Activated CD8-positive, alpha-beta memory T cell treated with anti-CD3 and anti-CD28 coated beads for 36 hours (primary cell): ENCODE measurements around the gene FGD6. TPM values are rescaled to one million over a fixed set of nuclear protein-coding genes. Genes with fewer than 3 reads are reported as not detected.

ENCODE experiments used
- CTCF ChIA-PET: fragments of 350-600 bp; sonication (Branson Sonifier 250); formaldehyde crosslinking; loops from one replicate; lab custom pipeline; 2021; ENCODE audit warnings: antibody characterized with exemption; lab: Charles Lee
- POLR2A ChIA-PET: fragments of 350-600 bp; sonication (Branson Sonifier 250); formaldehyde crosslinking; loops from one replicate; lab custom pipeline; 2021; ENCODE audit warnings: antibody characterized with exemption; lab: Charles Lee
- total RNA-seq, 2 experiments: library from RNA; stranded (reverse); gene quantifications; one replicate each; pipeline ENCODE4 v1.2.3, GENCODE V29; 2021

FGD6 gene
- total RNA-seq, 2 experiments from 2014 or later: 0.99 to 1.6 TPM

GRCh38 chr12:95191060-95191696 lies 26.1 kb downstream of the FGD6 start:
- ChIA-PET CTCF (no interaction called here), POLR2A (no interaction called here)

GRCh38 chr12:95187865-95188415 lies 29.3 kb downstream of the FGD6 start:
- ChIA-PET POLR2A (interaction anchor here (0.7 kb wide), 2 partner anchors 17 to 29 kb away, joined by 4 to 5 read pairs; partner anchors contain the start of genes FGD6 and VEZT), CTCF (no interaction called here)

GRCh38 chr12:95185854-95186253 lies 31.4 kb downstream of the FGD6 start:
- CTCF ChIA-PET: no interaction called here
- POLR2A ChIA-PET: no interaction called here

- POLR2A ChIA-PET: no interaction called here
- CTCF ChIA-PET: no interaction called here
Observed at GRCh38 chr12:95185072-95185471, 32.2 kb downstream of the FGD6 start.

- ChIA-PET CTCF (no interaction called here), POLR2A (no interaction called here)
Observed at GRCh38 chr12:95184121-95184520, 33.1 kb downstream of the FGD6 start.

- ChIA-PET POLR2A (interaction anchor here (0.5 kb wide), 1 partner anchor 39 kb away, joined by 3 read pairs; no protein-coding TSS in a partner anchor), CTCF (interaction anchor here (0.9 kb wide), 1 partner anchor 17 kb away, joined by 4 read pairs; no protein-coding TSS in a partner anchor)
Observed at GRCh38 chr12:95182868-95183415, 34.3 kb downstream of the FGD6 start.

GRCh38 chr12:95181103-95181502 lies 36.2 kb downstream of the FGD6 start:
- CTCF ChIA-PET: interaction anchor here (0.7 kb wide), 1 partner anchor 359 kb away, joined by 3 read pairs; no protein-coding TSS in a partner anchor
- POLR2A ChIA-PET: no interaction called here

- ChIA-PET POLR2A (no interaction called here), CTCF (no interaction called here)
Observed at GRCh38 chr12:95179011-95179410, 38.3 kb downstream of the FGD6 start.

- CTCF ChIA-PET: no interaction called here
- POLR2A ChIA-PET: no interaction called here
Observed at GRCh38 chr12:95178136-95178535, 39.1 kb downstream of the FGD6 start.

- ChIA-PET CTCF (no interaction called here), POLR2A (no interaction called here)
Observed at GRCh38 chr12:95177201-95177768, 40.0 kb downstream of the FGD6 start.

GRCh38 chr12:95173392-95174251 lies 43.6 kb downstream of the FGD6 start:
- ChIA-PET POLR2A (no interaction called here), CTCF (interaction anchor here (0.8 kb wide), 1 partner anchor 10 kb away, joined by 3 read pairs; no protein-coding TSS in a partner anchor)

- ChIA-PET CTCF (no interaction called here), POLR2A (no interaction called here)
Observed at GRCh38 chr12:95169368-95169767, 47.9 kb downstream of the FGD6 start.

GRCh38 chr12:95168746-95169145 lies 48.5 kb downstream of the FGD6 start:
- POLR2A ChIA-PET: no interaction called here
- CTCF ChIA-PET: no interaction called here

GRCh38 chr12:95164656-95165055 lies 52.6 kb downstream of the FGD6 start:
- POLR2A ChIA-PET: no interaction called here
- CTCF ChIA-PET: interaction anchor here (0.6 kb wide), 2 partner anchors 23 to 375 kb away, joined by 3 to 4 read pairs; no protein-coding TSS in a partner anchor

- CTCF ChIA-PET: no interaction called here
Observed at GRCh38 chr12:95158919-95159318, 58.3 kb downstream of the FGD6 start.

GRCh38 chr12:95151821-95152220 lies 65.4 kb downstream of the FGD6 start:
- ChIA-PET CTCF (no interaction called here), POLR2A (no interaction called here)

More at GRCh38 chr12:95158919-95159318, 58.3 kb downstream of the FGD6 start:
- POLR2A ChIA-PET: no interaction called here

- ChIA-PET POLR2A (no interaction called here), CTCF (no interaction called here)
Observed at GRCh38 chr12:95151406-95151805, 65.9 kb downstream of the FGD6 start.

- POLR2A ChIA-PET: interaction anchor here (0.7 kb wide), 1 partner anchor 447 kb away, joined by 3 read pairs; no protein-coding TSS in a partner anchor
- CTCF ChIA-PET: no interaction called here
Observed at GRCh38 chr12:95150501-95150900, 66.8 kb downstream of the FGD6 start.

- CTCF ChIA-PET: no interaction called here
- POLR2A ChIA-PET: no interaction called here
Observed at GRCh38 chr12:95147866-95148265, 69.4 kb downstream of the FGD6 start.
